NCI-H1105 (cell line): Measurements from ENCODE around the gene PVALEF.
A peak's percentile ranks its signal among the peaks of the same experiment; 100 is the strongest.

Experiments used
- DNase-seq: peaks from one replicate; lab custom pipeline; 2025; lab: John Stamatoyannopoulos, UW

Gene PVALEF

DNA sequence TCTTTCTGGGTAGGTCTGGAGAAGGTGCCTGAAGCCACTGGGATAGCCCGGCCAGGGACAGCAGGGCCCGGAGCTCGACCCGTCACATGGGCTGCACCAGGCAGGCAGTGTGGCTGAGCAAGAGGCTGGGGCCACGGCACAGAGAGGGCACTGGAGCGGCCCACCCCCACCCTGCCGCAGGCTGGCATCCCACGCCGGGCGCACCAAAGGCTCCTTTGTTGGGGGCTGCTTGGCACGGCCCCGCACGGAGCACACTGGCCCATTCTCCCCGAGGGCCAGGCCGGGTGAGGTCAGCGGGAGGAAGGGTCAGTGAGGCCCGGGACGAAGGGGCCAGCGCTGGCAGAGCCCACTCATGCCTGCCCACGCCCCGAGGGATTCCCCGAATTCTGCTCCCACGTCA is 36.5 kb upstream of the PVALEF start:
- DNase-seq = no peak

DNA sequence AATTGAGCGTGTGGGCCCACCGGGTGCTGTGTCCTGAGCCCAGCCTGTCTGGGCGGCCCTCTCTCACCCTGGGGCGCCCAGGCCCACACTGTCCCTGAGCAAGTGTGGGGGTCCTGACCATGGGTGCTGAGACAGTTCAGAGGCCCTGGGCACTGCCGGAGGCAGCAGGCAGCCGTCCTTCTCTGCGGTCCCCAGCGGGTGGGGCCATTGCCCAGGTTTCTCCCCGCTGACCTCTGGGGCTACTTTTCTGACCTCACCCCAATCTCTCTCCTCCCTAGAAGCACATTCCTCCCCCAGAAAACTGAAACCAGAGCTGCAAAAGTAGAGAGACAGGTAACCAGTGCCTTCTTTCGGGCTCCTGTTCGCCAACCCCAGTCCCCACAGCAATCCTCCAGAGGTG is 36.0 kb upstream of the PVALEF start:
- no peak for DNase-seq

DNA sequence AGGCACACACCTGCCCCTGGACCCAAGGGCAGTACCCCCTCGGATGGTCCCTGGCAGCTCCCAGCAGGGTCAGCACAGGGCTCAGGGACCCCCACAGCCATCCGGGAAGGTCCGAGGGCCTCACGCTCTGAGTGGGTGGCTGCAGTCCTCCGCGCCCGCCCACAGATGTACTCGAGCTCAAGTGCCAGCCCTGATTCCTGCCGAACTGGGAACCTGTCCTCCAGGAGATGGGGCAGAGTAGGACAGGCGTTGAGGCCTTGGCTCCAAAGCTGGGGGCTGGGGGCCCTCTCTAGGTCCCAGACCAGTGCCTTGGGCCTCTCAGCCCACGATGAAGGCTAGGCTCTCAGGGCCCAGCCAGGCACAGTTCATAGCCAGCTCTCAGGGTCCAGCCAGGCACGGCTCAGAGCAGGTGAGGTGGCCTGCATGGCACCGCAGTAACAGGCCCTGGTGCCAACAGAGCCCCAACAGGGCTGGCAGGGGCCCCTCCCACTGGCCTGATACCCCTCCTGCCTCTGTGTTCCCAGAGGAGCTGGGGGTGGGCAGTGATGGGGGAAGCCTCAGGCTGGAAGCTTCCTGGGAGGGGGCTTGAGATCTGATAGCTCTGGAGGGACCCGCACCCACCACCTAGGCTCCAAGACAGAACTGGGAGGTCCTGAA is 35.5 kb upstream of the PVALEF start:
- no peak for DNase-seq

DNA sequence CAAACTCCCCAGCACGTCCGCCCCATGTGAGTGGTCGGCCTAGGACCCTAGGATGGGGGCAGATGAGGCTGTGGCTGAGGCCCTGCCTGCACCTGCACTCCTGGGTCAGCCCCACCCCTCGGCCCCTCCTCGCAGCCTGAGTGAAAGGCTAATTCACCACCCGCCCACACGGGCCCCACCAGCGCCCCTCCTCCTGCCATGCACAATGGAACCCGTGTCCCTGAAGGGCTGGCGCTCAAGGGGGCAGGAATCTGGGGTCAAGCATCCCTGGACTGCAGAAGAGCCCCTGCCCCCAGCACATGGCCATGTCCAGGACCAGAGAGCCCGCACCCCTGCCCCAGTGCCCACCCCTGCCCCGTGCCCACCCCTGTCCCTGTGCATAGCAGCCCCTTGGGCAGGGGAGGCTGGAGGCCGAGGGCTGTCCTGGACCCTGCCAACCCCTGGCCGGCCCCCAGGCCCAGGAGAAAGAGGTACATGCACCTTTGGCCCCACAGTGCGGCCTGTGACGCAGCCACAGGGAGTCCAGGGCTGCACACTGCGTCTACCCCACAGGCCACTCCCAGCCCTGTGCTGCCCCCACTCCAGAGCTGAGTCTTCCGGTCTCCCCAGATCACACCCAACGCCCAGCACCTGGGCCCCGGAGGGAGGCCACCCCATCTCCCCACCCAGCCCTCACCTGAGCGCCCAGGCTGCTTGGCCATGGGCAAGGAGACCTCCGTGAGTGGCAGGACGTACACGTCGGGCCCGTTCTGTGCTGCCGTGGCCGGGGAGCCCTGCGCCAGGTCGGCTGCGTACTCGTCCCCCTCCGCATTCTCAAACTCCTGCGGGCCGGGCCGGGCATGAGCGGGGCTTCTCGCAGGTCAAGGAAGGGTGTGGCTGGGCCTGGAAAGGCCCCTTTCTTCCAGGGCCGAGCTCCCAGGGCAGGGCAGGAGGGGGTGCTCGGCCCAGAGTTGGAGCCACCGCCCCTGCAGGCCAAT is 34.6 kb upstream of the PVALEF start:
- DNase-seq = no peak

DNA sequence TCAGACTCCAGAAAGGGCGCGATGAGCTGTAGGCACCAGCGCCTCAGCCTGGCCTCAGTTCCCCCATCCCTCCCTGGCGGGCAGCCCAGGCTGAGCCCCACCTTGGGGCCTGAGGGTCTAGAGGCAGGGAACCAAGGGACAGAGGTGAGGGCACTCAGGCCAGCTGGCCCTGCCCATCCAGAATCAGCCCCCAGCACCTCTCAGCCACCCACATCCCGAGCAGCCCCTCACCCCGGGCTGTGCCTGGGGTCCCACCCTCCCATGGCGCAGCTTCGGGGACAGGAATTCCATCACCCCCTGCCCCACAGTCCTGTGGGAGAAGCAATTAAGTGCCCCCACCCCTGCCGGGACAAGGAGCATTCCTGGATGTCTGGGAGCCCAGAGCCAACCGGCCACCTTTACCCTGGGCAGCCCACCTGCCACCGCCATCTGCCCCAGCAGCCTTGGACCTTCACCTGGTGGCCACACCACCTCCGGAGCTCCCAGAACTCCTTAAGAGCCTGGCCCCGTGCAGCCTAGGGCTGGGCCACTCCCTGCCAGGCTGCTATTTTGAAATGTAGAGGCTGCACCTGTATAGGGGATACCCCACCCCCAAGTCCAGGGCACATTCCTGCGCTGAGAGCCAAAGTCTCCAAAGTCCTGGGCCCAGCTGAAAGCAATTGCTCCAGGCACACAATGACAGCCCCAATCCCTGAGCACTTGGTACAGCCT is 33.7 kb upstream of the PVALEF start:
- no peak for DNase-seq

DNA sequence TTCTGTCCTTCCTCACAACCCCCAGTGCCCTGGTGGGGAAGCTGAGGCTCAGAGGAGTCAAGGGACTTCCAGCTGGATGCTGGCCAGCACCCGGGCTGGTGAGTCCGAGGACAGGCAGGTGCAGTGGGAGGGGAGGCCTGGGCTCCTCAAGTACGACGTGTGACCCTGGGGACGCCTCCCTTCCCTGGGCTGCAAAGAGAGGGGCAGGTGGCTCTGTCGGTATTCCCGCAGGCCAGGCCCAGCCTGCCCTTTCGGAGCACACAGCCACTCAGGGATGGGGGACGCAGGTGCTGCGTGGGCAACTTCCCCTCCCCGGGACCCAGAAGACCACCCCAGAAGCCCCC is 33.1 kb upstream of the PVALEF start:
- no peak for DNase-seq

DNA sequence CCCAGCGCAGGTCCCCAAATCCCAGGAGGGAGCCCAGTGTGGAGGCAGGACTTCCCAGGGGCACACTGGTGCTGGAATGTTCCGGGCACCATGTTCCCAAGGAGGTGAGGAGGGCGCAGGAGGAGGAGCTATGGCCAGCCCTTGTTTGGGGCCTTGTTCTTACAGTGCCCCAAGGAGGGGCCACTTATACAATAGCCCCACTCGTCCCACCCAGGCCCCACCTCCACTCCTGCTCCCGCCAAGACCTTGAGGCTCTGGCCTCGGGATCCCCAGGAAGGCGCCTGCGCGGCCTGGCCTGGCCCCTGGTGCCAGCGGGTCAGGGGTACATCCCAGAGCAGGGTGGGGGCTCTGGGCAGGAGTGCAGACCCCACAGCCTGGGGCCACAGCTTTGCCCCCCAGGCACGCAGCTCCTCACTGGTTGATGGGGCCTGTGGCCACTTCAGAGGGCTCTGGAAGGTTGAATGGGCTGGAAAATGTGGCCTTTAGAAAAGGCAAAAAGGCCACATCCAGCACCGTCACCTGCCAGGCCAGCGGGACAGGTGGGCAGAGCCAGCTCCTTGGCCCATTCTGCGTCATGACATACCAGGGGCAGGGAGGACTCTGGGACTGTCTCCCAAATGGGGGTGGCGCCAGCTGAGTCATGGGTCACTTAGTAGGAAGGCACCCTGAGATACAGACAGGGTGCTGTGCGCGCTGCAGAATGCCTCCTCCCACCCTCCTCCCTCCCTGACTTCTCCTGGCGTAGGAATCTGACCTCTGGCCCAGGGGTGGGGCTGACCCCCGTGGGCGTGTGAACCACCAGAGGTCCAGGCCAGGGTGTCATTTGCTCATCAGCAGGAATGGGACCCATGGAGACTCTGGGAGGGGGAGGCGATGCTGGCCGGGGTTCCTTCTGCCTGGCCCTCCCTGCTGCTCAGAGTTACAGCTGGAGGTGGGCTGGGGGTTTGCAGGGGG is 32.3 kb upstream of the PVALEF start:
- no peak for DNase-seq

DNA sequence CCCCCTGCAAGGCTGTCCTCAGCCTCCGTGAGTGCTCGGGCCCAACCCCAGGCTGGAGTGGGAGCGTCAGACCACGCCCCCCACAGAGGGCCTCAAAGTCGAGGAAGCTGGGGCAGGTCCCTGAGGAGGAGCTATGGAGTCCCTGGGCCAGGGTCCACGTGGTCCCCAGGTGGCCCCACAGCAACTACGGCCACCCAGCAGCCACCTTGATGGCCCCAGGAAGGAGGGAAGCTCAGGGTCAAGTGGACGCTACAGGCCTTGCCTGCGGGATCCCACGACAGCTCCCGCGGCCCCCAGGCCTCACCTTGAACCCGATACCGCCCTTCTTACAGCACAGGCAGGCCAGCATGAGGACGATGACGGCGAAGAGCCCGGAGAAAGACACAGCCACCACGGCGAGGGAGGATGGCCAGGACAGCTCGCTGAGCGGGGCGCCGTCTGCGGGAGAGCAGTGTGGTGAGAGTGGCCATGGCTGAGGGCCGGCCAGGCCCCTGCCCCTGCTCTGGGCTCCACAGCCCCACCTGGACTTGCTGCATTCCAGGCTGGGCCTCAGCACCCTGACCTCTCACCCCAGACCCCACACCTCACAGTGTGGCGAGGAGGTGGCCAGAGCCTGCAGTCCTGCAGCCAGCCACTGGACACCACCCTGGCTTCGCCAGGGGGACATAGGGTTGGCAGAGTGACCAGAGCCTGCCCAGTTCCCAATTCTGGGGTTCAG is 31.1 kb upstream of the PVALEF start:
- no peak for DNase-seq

DNA sequence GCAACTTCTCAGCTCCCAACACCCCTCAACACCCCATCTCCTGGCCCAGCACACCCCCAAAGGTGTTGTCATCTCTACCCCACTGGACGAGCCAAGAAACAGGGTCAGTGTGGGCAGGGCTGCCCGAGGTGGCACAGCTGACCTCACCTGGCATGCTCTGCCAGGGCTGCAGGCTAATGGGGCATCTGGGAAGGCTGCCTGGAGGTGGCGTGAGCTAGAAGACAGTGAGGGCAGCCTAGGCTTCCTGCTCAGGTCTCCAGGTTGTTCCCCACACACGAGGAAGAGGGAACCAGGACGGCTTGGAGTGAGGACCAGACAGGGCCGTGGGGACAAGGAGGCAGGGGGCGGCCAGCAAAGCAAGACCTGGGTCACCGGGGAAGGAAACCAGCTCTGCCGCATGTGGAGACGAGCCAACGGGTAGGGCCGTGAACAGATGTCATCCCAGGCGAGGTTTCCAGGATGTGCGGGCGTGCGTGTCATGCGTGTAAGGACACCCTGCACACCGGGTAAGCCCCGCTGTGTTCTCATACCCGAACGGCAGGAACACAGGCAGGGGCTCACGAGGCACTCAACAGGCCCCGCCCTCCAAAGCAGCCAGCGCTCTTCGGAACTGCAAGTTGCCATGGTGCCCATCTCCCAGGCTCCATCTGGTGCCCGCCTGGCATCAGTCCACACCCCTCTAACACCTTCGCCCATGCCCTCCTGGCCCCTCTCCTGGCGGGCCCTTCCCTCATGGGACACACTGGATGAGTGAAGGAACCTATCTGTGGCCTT is 29.6 kb upstream of the PVALEF start:
- DNase-seq = peak; percentile 87

DNA sequence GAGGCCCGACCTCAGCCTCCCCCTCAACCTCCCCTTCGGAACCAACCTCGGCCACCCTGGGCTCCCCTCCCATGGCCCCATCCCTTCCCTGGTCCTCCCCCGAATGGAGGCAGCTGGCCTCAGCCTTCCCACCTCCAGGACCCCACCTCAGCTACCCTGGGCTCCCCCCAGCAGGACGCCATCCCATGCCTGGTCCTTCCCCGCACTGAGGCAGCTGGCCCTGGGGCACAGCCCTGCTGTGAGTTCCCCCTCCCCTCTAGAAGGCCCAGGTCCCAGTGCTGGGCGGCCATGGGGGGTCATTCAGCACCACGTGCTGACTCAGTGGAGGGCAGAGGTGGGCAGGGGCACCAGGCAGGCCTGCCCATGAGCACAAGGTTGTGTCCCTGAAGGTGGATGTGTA is 28.9 kb upstream of the PVALEF start:
- no peak for DNase-seq

DNA sequence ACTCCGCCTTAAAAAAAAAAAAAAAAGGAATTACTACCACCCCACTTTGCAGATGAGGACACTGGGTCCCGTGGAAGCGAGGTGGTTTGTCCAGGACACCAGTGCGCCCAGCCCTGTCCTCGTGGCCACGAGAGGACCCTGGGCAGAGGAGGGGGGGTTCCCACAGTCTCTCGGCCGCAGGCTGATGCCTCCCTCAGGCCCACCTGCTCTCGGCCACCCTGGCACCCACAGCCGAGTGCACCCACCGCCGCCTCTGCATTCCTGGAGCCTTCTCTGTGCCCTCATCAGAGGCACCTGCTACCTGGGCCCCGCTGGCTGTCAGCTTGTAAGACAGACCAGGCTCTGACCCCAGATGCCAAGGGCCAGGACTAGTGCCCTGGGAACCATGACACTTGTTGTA is 28.1 kb upstream of the PVALEF start:
- DNase-seq = no peak

DNA sequence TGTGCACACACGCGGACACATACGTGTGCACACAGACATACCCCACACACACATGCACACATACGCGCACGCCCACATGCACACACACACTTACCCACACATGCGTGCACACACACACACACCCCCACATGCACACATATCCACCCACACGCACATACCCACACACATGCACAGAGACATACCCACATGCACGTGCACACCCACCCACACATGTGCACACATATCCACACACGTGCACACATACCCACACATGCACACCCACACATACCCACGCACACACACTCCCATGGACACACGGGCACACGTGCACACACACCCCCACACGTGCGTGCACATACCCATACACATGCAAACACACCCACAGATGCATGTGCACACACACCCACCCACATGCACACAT is 27.2 kb upstream of the PVALEF start:
- no peak for DNase-seq

DNA sequence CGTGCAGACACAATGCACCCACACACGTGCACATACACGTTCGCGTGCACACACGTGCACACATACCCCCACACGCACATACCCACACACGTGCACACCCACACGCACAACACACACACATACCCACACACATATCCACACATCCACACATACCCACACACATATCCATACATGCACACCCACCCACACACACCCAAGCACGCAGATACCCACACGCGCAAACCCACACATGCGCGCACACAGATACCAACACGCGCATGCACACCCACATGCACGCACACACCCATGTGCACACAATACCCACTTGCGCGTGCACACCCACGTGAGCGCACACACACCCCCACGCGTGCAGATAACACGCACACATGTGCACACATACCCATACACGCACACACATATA is 26.8 kb upstream of the PVALEF start:
- no peak for DNase-seq

DNA sequence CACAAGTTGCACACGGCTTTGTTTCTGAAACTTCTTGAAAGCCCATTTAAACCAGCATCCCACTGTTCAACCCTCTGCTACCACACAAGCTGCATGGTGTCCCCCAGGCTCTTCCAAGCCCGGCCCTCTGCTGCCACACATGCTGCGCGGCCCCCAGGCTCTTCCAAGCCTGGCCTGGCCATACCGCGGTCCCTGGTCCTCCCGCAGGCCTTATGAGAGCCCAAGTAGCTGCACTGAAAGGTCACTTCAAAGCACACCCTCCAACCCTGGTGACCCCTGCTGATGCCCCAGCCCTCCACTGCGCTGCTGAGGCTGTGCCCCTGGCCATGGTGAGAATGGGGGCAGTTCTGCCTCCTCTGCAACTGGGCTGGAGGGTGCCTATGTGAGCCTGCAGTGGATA is 25.9 kb upstream of the PVALEF start:
- DNase-seq = no peak

DNA sequence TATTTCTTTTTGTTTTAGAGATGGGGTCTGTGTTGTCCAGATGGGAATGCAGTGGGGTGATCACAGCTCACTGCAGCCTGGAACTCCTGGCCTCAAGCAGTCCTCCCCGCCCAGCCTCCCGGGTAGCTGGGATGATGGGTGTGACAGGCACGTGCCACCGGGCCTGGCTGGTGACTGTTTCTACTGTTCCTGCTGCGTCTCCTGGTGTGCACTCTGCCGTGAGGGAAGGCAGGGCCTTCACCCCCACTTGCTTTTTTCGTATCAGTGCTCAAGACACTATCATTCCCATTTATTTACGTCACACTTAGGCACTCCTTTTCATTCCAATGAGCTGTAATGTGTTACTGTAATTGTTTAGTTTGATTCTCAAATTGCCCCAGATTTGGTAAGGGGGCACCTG is 25.3 kb upstream of the PVALEF start:
- no peak for DNase-seq

DNA sequence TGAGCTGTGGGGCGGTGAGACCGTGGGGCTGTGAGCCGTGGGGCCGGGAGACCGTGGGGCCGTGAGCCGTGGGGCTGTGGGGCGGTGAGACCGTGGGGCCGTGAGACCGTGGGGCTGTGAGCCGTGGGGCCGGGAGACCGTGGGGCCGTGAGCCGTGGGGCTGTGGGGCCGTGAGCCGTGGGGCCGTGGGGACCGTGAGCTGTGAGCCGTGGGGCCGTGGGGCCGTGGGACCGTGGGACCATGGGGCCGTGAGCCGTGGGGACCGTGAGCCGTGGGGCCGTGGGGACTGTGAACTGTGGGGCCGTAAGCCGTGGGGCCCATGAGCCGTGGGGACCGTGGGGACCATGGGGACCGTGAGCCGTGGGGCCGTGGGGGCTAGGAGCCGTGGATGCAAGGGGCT is 24.6 kb upstream of the PVALEF start:
- DNase-seq = no peak

DNA sequence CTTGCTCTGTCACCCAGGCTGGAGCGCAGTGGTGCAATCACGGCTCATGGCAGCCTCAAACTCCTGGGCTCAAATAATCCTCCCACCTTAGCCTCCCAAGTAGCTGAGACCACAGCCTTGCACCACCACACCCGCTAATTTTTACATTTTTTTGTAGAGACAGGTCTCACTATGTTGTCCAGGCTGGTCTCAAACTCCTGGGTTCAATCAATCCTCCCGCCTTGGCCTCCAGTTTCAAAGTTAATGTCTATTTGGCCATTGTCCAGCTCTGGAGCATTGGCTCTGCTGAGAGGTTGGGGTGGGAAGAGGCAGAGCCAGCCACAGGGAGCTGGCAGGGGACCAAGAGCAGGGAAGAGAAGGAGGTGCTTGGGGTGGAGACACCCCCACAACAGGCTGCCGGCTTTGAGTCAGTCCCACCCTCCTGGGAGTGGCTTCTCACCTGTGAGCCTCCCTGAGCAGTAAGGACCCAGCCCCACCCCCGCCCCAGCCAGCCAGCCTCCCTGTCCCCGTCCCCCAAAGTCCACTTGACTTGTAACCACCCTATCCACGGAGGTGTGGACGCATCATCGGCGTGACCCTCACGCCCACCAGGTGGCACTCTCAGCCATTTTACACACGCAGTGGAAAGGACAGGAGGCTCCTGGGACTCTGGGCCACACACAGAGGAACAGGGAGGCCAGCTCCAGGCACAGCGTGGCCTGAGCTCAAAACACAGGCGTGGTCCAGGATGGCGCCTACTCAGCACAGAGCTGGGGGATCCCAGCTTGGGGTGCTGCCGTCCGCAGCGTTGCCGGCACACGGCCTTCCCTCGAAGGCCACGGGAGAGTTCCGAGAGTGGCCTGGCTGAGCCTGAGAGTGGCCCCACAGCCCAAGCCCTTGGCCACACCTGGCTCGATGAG is 22.8 kb upstream of the PVALEF start:
- peak; percentile 83 for DNase-seq

DNA sequence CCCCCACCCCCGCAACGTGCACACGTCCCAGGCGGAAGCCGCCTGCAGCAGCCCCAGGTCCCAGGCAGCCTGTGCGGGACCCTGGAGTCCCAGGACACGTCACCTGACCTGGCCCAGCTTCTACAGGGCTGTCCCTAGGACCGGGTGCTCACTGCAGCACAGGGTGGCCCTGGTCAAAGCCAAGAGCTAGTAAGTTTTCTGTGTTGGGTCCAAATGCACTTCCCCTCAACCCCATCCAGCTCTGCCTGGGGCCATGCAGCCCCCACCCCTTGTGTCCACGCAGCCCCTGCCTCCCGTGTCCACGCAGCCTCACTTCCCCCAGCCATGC is 22.1 kb upstream of the PVALEF start:
- no peak for DNase-seq

DNA sequence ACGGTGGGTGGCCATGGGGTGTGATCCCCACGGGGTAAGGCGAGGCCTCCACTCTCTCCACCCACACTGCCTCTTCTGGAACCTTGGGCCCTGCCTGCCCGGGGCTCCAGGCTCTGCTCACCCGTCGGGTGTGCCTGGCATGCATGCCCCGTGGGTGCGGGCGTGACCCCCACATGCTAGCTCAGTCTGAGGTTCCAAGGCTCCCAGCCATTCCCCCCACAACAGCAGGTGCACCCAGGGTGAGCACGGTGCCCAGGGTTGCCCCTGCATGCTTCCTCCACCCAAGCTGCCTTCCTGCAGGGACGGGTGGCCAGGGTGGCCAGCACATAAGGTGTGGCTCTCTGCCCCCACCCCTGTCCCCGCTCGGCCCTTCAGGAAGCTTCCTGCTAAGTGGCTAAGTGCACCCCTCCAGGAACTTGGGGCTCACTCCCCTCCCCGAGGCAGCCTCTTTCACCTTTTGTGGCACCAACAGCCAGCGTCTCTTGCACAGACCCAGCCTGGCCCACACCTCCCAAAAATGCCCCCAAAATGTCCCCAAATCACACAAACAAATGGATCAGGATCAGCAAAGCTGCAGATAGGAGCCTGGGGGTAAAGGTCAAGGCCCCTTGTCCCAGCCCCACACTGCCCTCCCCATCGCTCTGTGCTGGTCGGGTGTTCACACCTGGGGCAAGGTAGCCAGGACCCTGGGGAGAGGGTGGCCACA is 21.4 kb upstream of the PVALEF start:
- no peak for DNase-seq
